GM19043 (cell line): Measurements from ENCODE around the gene SLC30A1.

Experiments used
- ATAC-seq: cut with Tn5 transposase; IDR thresholded peaks from one replicate; pipeline ENCODE4 v1.9.1; 2021; ENCODE audit warnings: low read depth; ENCODE audit not compliant: unreplicated experiment

SLC30A1 gene

DNA sequence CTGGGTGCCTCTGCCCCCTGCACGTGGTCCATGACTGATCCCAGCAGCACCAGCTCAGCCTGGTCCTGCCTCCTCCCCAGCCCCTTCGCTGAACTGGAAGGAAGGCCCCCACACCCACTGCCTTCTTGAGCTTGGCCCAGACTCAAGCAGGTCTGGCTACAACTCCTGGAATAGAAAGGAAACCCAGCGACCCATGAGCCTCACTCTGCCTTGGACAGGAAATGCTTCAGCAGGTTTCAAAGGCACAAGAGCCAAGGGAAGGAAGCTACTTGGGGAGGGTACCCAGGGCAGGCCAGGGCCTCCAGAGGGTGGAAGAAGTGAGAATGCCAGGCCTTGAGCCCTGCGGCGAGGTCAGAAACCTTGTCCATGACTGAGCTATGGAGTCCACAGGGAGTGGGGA, 51.1 kb downstream of the SLC30A1 start:
- ATAC-seq = no peak

DNA sequence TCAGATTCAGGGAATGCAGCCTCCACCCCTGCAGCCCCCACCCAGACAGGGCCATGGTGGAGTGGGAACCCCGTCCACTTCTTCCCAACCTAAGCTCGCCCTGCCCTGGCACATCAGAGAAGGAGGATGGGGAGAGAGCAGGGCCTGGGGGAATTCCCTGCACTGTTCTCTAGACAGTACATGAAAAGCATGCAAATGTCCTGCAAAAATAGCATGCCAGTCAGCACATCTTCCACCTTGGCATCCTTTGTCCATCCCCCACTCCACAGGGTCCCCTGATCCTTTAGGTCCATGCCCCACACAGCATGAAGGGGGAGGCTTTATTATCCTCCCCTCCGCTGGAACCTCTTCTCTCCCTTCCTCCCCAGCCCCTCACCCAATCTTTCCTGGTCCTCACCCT, 52.0 kb downstream of the SLC30A1 start:
- ATAC-seq = peak; percentile 83

DNA sequence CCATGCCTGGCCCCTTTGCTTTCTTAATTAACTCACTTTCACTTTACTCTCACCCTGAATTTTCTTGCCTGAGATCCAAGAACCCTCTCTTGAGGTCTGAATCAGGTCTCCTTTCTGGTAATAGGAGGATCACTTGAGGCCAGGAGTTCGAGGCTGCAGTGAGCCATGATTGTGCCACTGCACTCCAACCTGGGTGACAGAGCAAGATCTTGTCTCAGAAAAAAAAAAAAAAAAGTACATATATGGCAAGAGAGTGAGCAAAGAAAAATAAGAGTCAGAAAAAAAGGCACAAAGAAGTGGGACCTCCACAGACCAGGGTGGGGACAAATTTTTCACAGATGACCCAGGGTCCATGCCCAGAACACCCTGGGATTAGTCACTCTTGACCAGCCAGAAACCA, 52.9 kb downstream of the SLC30A1 start:
- ATAC-seq = no peak

DNA sequence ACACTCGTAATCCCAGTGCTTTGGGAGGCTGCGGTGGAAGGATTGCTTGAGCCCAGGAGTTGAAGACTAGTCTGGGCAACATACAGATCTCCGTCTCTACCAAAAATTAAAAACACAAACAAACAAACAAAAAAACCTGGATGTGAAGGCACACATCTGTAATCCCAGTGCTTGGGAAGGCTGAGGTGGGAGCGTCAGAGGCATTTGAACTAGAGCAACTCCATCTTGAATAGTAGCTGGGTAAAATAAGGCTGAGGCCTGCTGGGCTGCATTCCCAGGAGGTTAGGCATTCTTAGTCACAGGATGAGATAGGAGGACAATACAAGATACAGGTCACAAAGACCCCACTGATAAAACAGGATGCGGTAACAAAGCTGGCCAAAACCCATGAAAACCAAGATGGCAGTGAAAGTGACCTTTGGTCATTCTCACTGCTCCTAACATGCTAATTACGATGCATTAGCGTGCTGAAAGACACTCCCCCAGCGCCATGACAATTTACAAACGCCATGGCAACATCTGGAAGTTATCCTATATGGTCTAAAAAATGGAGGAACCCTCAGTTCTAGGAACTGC, 53.8 kb downstream of the SLC30A1 start:
- no peak for ATAC-seq

DNA sequence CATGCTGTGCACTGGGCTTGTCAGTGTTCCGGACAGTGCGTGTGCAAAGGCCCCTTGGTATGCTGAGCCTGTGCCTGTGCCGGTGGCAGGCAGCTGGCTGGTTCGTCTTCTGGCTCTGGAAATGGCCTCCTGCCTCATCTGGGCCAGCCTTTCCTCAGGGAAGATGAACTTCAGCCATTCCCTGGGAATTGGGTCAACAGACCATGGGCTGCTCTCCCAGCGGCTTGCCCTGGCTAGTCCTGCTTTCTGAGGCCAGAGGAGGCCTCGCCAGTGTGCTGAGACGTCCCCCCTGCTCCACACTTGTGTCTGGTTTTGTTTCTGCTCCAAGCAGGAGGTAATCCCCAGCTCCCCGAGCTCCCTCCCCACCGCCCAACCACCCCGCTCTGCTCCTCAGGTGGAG, 54.4 kb downstream of the SLC30A1 start:
- ATAC-seq = no peak

DNA sequence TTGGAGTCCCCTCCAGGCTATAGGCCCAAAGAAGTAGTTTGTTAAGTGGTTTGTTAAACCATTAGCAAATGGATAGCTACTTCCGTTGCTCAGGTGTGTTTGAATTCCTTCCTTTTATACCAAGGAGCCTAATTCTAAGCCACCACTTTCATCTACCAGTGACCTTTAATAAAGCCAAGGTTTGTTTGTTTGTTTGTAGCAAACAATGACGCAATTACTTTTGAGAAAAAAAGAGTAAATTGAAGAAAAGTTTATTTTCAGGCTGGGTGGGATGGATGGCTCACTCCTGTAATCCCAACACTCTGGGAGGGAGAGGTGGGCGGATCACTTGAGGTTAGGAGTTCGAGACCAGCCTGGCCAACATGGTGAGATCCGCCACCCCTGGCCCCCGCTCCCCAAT, 56.2 kb downstream of the SLC30A1 start:
- ATAC-seq = no peak
